Testis (tissue), 2 donors: ENCODE measurements around the gene MAP3K7.

Experiments
- CTCF ChIP-seq, 3 experiments: fragments of 450-650 bp in 2 of 3; fragments of 200-600 bp in 1 of 3; sonication (generic) in 1 of 3; IDR thresholded peaks; one replicate each; pipeline ENCODE4 v1.5.1; 2016 to 2019; ENCODE audit warnings: antibody characterized with exemption in 3 of 3, mild to moderate bottlenecking in 2 of 3, moderate library complexity in 1 of 3
- POLR2A ChIP-seq: fragments of 450-650 bp; IDR thresholded peaks from one replicate; pipeline ENCODE4 v1.6.1; 2017; ENCODE audit warnings: antibody characterized with exemption, mild to moderate bottlenecking, moderate library complexity

DNA sequence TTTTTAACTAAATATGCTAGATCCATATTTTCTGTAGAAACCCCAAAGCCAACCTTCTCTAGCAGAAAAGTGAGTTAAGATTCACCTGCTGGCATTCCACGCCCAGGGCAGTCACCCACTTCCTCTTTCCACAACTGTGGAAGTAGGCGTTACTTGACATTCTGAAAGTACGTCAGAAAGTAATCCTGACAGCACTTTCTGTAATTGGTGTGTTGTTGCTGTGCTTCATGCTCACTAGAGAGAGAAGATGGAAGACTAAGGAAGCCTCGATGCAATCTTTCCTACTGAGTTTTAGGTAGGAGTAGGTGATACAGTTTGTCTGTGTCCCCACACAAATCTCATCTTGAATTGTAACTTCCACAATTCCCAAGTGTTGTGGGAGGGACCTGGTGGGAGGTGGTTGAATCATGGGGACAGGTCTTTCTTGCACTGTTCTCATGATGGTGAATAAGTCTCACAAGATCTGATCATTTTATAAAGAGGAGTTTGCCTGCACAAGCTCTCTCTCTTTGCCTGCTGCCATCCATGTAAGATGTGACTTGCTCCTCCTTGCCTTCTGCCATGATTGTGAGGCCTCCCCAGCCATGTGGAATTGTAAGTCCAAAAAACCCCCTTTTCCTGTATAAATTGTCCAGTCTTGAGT is 101.1 kb downstream of the MAP3K7 start:
- no peak for TF ChIP-seq CTCF (IDR thresholded peaks at IDR 0.05)
- TF ChIP-seq POLR2A: no peak
